Ecto neural progenitor cell (in vitro differentiated cells): ENCODE results near the gene SNTA1.
"Not testable (repeated sequence)": the region's sequence is repeated elsewhere in the genome, so short reads cannot be mapped to it uniquely, and the experiment has no call there.

Source experiments
- DNase-seq: peaks from one replicate; pipeline ENCODE4 v3.0.0-alpha.2; 2018; ENCODE audit warnings: low spot score

The SNTA1 gene

DNA sequence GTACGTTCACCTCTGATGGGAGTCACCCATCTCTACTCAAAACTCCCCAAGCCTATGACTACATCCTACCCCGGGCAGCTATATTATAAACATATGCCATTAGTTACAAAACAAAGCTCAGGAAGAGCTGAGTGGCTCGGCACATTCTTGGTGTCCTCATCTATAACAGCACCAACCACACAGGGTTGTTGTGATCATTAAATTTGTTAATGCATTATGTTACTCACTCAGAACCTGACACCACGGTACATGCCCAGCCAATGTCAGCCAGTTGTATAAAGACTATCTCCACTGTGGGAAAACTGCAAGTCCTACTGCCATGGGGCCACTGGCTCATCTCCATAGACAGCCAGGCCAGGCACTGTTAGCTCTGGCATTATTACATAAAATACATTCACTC is 50.0 kb downstream of the SNTA1 start:
- no peak for DNase-seq

DNA sequence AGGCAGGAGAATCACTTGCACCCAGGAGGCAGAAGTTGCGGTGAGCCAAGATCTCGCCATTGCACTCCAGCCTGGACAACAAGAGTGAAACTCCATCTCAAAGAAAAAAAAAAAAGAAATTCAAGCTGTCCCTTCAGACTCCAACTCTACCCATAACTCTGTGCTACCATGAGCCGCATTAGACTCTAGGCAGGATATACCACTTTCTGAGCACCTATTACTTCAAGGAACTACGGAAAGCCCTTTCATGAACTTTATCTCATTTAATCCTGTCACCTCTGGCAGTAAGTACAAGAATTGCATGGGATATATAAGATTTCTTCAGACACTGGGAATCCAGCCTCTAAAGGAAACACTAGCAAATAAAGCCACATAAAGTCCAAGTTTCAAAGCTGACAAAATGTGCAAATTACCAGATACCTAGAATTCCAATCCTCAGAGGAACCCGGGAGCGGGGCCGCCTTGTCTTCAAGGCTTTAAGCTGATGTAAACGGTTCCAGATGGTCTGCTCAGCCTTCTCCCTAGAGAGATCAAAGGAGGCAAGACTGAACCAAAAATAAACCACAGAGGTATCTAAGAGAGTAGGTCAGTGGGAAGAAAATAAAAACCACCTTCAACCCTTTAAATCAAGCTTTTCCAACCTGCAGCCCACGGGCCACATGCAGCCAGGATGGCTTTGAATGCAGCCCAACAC is 51.7 kb downstream of the SNTA1 start:
- no peak for DNase-seq

DNA sequence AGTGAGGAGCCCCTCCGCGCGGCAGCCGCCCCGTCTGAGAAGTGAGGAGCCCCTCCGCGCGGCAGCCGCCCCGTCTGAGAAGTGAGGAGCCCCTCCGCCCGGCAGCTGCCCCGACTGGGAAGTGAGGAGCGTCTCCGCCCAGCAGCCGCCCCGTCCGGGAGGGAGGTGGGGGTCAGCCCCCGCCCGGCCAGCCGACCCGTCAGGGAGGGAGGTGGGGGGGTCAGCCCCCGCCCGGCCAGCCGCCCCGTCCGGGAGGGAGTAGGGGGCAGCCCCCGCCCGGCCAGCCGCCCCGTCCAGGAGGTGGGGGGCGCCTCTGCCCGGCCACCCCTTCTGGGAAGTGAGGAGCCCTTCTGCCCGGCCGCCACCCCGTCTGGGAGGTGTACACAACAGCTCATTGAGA is 54.2 kb downstream of the SNTA1 start:
- not testable (repeated sequence) for DNase-seq

DNA sequence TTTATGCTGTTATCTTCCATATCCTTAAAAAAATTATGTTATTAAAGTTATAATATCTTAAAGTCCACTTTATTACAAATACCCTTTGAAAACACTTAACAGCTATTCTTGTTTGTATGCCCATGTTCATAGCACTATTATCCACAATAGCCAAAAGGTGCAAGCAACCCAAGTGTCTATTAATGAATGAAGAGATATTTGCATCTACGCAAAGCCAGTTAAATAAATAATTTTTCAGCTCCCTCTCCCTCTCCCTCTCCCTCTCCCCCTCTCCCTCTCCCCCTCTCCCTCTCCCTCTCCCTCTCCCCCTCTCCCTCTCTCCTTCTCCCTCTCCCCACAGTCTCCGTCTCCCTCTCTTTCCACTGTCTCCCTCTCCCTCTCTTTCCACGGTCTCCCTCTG is 55.3 kb downstream of the SNTA1 start:
- DNase-seq: no peak

DNA sequence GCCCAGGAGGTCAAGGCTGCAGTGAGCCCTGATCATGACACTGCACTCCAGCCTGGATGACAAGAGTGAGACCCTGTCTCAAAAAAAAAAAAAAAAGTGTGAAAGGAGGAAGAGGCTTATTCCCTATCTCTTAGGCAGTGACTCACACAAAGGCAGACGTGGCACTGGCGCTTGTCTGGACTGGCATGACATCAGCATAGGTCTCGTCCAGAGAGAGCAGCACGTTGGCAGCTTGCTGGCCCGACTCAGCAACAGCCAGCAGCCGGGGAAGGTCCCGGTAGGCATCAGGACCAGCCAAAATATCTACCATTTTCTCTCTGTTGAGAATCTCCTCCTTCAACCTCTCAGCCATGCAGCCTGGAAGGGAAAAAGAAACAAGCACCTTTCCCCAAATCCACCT is 56.4 kb downstream of the SNTA1 start:
- no peak for DNase-seq

DNA sequence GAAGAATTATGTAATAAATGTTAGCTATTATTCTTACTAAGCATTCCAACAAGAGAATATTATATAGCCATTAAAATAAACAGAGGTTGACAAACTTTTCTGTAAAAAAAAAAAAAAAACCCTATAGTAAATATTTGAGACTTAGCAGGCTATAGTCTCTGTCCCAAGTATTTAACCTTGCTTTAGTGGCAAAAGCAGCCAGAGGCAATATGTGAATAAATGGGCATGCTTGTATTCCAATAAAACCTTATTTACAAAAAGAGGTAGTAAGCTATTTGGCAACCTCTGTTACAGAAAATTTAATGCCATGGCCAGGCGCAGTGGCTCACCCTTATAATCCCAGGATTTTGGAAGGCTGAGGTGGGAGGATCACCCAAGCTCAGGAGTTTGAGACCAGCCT is 56.9 kb downstream of the SNTA1 start:
- DNase-seq: no peak

DNA sequence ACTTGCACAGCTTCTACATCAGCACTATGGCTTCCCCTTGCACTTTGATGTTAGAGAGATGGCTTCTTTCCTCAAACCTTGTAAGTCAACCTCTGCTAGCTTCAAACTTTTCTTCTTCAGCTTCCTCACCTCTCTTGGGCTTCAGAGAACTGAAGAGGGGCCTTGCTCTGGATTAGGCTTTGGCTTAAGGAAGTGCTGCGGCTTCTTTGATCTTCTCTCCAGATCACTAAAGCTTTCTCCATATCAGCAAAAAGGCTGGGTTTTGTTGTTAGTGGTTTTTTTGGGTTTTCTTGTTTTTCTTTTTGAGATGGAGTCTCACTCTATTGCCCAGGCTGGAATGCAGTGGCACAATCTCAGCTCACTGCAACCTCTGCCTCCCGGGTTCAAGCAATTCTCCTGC is 66.2 kb downstream of the SNTA1 start:
- no peak for DNase-seq

DNA sequence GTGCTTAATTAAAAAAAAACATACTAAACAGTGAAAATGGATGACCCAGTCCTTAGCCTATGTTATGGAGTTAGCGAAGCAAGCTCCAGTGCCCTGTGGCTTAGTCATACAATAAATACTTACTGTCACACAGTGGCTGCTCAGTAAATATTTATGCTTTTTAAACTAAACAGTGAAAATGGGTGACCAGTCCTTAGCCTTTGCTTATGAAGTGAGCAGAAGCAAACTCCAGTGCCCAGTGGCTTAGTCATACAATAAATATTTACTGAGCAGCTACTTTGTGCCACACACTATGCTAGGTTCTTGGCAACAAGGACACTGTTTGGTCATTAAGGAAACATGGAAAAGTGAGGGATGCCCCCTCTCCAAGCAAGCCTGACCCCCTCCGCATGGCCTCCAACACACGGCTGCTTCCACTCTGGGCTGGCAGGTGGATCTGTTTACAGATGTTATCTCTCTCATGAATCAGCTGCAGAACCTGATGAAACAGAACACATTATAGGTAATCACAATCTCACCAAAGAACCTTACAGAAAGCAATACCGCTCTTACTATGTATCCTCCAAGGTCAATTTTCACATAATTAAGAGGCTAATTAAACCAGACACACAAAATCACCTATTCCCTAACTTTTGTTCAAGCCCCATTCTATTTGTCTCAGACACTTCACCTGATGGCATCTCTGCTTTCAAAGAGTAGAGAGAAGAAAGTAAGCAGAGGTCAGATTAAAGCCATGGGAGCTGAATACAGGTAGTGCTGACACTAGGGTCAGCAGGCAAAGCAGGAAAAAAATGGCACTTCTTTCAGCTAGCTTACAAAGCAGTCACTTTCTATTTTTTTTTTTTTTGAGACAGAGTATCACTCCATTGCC is 69.6 kb downstream of the SNTA1 start:
- DNase-seq: no peak

DNA sequence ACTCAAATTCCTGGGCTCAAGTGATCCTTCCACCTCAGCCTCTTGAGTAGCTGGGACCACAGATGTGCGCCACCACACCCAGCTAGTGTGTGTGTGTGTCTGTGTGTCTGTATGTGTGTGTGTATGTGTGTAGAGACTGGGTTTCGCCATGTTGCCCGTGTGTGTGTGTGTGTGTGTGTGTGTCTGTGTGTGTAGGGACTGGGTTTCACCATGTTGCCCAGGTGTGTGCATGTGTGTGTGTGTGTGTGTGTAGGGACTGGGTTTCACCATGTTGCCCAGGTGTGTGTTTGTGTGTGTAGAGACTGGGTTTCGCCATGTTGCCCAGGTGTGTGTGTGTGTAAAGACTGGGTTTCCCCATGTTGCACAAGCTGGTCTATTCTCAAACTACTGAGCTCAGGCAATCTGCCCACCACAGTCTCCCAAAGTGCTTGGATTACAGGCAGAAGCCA is 70.5 kb downstream of the SNTA1 start:
- DNase-seq: no peak

DNA sequence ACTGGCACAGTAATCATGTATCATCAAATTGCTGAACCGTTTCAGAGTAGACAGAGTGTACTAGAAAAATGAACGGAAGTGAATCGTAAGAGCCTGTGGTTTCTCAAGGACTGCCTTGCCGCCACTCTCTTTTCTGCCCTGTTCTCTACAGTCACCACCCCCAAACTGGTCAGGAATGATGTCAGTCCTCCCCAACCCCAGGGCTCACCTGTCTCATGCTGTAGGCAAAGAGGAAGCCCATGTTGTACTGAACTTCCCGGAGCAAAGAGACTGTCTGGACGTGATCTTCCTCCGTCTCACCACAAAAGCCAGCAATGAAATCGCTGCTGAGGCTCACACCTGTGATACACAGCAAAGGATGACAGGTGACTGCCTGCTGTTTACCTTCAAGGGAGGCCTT is 73.3 kb downstream of the SNTA1 start:
- no peak for DNase-seq

DNA sequence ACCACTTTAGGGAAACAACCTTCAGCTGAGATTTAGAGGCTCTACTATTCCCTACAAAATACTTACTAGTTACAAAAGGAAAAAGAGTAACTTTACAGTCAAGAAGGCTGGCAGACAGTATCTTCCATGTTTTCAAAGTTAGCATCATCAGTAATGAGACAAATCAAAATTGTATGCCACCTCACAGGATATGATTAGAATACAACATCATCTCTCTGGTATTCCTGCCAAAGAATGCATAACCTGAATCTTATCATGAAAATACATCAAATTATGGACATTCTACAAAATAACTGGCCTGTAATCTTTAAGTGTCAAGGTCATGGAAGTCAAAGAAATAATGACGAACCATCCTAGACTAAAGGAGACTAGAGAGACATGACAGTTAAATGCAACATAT is 80.7 kb downstream of the SNTA1 start:
- DNase-seq: no peak

DNA sequence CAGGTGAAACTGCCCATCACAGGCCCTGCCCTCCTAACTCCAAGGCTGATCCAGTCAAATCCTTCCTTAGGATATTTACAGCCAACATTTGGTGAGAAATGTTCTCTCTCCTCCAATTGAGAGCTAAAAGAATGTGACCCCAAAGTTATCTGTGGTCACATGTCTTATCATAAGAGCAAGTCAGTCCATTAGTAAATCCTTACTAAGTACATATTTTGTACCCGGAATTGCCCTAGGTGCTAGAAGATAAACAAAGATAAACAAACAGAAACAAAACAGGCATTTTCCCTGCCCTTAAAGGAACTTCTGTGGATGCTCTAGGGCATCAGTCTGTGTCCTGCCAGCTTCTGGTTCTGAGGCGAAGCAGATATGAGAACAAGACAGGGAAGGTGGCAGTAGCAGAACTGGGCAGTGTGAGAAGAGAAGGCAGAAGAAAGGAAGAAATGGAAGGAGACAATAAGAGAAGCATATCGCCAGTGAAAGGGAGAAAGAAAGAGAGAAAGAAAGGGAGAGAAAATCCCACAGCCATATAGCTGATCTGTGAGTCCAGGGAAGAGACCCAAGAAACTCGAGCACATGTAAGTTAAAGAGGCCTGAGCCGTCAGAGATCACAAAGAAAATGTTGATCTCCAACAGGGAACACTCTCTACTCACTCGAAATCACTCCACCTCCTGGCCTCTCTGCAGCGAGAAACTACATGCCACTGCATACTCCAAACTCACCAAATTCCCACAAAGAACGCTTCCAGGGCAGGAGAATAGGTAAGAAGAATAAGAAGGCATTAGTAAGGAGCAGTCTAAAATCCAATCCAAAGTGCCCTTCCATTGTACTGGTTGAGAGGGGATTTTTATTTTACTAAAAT is 83.9 kb downstream of the SNTA1 start:
- DNase-seq: no peak
